HK-2 (cell line): ENCODE measurements around the gene CNTNAP2.
"Not testable (repeated sequence)": the region's sequence is repeated elsewhere in the genome, so short reads cannot be mapped to it uniquely, and the experiment has no call there.

ENCODE experiments used
- DNase-seq: peaks from one replicate; pipeline ENCODE4 v3.0.0-alpha.2; 2018; ENCODE audit not compliant: unreplicated experiment

CNTNAP2 gene

GRCh38 chr7:148299350-148300276, 2183.0 kb downstream of the CNTNAP2 start:
- DNase-seq = no peak

GRCh38 chr7:148302436-148302835, 2185.8 kb downstream of the CNTNAP2 start:
- not testable (repeated sequence) for DNase-seq

GRCh38 chr7:148303295-148304082, 2186.9 kb downstream of the CNTNAP2 start:
- no peak for DNase-seq

GRCh38 chr7:148304083-148304335, 2187.4 kb downstream of the CNTNAP2 start:
- no peak for DNase-seq

GRCh38 chr7:148304456-148304855, 2187.9 kb downstream of the CNTNAP2 start:
- no peak for DNase-seq

- DNase-seq = no peak
Measured at GRCh38 chr7:148306759-148307158, 2190.2 kb downstream of the CNTNAP2 start.

- DNase-seq = no peak
Measured at GRCh38 chr7:148318102-148318811, 2201.7 kb downstream of the CNTNAP2 start.

GRCh38 chr7:148318838-148319237, 2202.2 kb downstream of the CNTNAP2 start:
- no peak for DNase-seq

GRCh38 chr7:148319316-148319808, 2202.8 kb downstream of the CNTNAP2 start:
- DNase-seq = no peak

GRCh38 chr7:148325208-148325607, 2208.6 kb downstream of the CNTNAP2 start:
- DNase-seq = no peak

GRCh38 chr7:148327379-148327778, 2210.8 kb downstream of the CNTNAP2 start:
- DNase-seq = no peak

GRCh38 chr7:148328906-148329305, 2212.3 kb downstream of the CNTNAP2 start:
- DNase-seq = no peak

- no peak for DNase-seq
Measured at GRCh38 chr7:148330124-148330818, 2213.7 kb downstream of the CNTNAP2 start.

- no peak for DNase-seq
Measured at GRCh38 chr7:148330822-148331221, 2214.2 kb downstream of the CNTNAP2 start.

GRCh38 chr7:148331456-148331855, 2214.9 kb downstream of the CNTNAP2 start:
- DNase-seq = not testable (repeated sequence)

- DNase-seq = no peak
Measured at GRCh38 chr7:148332191-148333186, 2215.9 kb downstream of the CNTNAP2 start.

GRCh38 chr7:148334441-148334956, 2217.9 kb downstream of the CNTNAP2 start:
- no peak for DNase-seq

- DNase-seq = no peak
Measured at GRCh38 chr7:148334959-148335577, 2218.5 kb downstream of the CNTNAP2 start.

- no peak for DNase-seq
Measured at GRCh38 chr7:148335790-148336189, 2219.2 kb downstream of the CNTNAP2 start.

- no peak for DNase-seq
Measured at GRCh38 chr7:148336411-148336810, 2219.8 kb downstream of the CNTNAP2 start.
